ENCODE measurements around the gene ZNF451.

Gene ZNF451

GRCh38 chr6:57180596-57180995 is 90.6 kb downstream of the ZNF451 start:
- Histone ChIP-seq H3K27ac (no peak overlapping the region), H3K79me2 (ENCODE audit: insufficient read depth, low read depth) (no peaks in the 10 kb centered on the region), H3K4me1 (ENCODE audit: low read depth, poor library complexity, severe bottlenecking) (no peaks in the 10 kb centered on the region), H3K36me3 (ENCODE audit: insufficient read depth) (no peaks in the 10 kb centered on the region), H3K27me3 (ENCODE audit: insufficient read depth, low read depth) (no peaks in the 10 kb centered on the region), H4K20me1 (ENCODE audit: insufficient read depth) (no peaks in the 10 kb centered on the region), H3K4me2 (no peak overlapping the region), H3K9ac (no peak overlapping the region), H2AFZ (ENCODE audit: low read depth) (no peak overlapping the region), H3K4me3 (IDR thresholded peaks at IDR 0.05; ENCODE audit: insufficient read depth, low read depth, low read length) (no peak overlapping the region)
- TF ChIP-seq CTCF (conservative IDR thresholded peaks at IDR 0.05; ENCODE audit: low read depth, low read length), result no peak

- no peaks in the 10 kb centered on the region for H3K79me2 ChIP-seq (ENCODE audit: insufficient read depth, low read depth)
- H2AFZ ChIP-seq (ENCODE audit: low read depth), result no peak overlapping the region
- no peak overlapping the region for H3K9ac ChIP-seq
- H3K27me3 ChIP-seq (ENCODE audit: insufficient read depth, low read depth), result no peaks in the 10 kb centered on the region
- H4K20me1 ChIP-seq (ENCODE audit: insufficient read depth), result no peaks in the 10 kb centered on the region
- H3K4me2 ChIP-seq, result no peak overlapping the region
- H3K27ac ChIP-seq, result no peak overlapping the region
- TF ChIP-seq CTCF (conservative IDR thresholded peaks at IDR 0.05; ENCODE audit: low read depth, low read length), result no peak
- H3K36me3 ChIP-seq (ENCODE audit: insufficient read depth), result no peaks in the 10 kb centered on the region
- H3K4me1 ChIP-seq (ENCODE audit: low read depth, poor library complexity, severe bottlenecking), result no peaks in the 10 kb centered on the region
- H3K4me3 ChIP-seq (IDR thresholded peaks at IDR 0.05; ENCODE audit: insufficient read depth, low read depth, low read length), result no peak overlapping the region
Observed at GRCh38 chr6:57182017-57182432, 92.0 kb downstream of the ZNF451 start.

- Histone ChIP-seq H3K4me2 (no peak overlapping the region), H3K27me3 (ENCODE audit: insufficient read depth, low read depth) (no peaks in the 10 kb centered on the region), H3K4me1 (ENCODE audit: low read depth, poor library complexity, severe bottlenecking) (no peaks in the 10 kb centered on the region), H3K36me3 (ENCODE audit: insufficient read depth) (no peaks in the 10 kb centered on the region), H3K79me2 (ENCODE audit: insufficient read depth, low read depth) (no peaks in the 10 kb centered on the region), H3K27ac (no peak overlapping the region), H2AFZ (ENCODE audit: low read depth) (no peak overlapping the region), H3K4me3 (IDR thresholded peaks at IDR 0.05; ENCODE audit: insufficient read depth, low read depth, low read length) (no peak overlapping the region), H4K20me1 (ENCODE audit: insufficient read depth) (no peaks in the 10 kb centered on the region), H3K9ac (no peak overlapping the region)
- no peak for TF ChIP-seq CTCF (conservative IDR thresholded peaks at IDR 0.05; ENCODE audit: low read depth, low read length)
Observed at GRCh38 chr6:57183336-57183735, 93.3 kb downstream of the ZNF451 start.

- Histone ChIP-seq H3K36me3 (ENCODE audit: insufficient read depth) (no peaks in the 10 kb centered on the region), H3K27me3 (ENCODE audit: insufficient read depth, low read depth) (no peaks in the 10 kb centered on the region), H2AFZ (ENCODE audit: low read depth) (no peak overlapping the region), H3K4me1 (ENCODE audit: low read depth, poor library complexity, severe bottlenecking) (no peaks in the 10 kb centered on the region), H3K4me2 (no peak overlapping the region), H3K9ac (no peak overlapping the region), H3K27ac (no peak overlapping the region), H3K4me3 (IDR thresholded peaks at IDR 0.05; ENCODE audit: insufficient read depth, low read depth, low read length) (no peak overlapping the region), H4K20me1 (ENCODE audit: insufficient read depth) (no peaks in the 10 kb centered on the region), H3K79me2 (ENCODE audit: insufficient read depth, low read depth) (no peaks in the 10 kb centered on the region)
- TF ChIP-seq CTCF (conservative IDR thresholded peaks at IDR 0.05; ENCODE audit: low read depth, low read length), result no peak
Observed at GRCh38 chr6:57190140-57190539, 100.2 kb downstream of the ZNF451 start.
